Esophagus squamous epithelium (tissue), 5 donors: ENCODE results near the gene KLHL29. TPM values are rescaled to one million over a fixed set of nuclear protein-coding genes. Genes with fewer than 3 reads are reported as not detected.

Source experiments
- DNase-seq: peaks from one replicate; lab custom pipeline; 2025; lab: John Stamatoyannopoulos, UW
- H3K27ac ChIP-seq, 4 donors: fragments of 200-600 bp; sonication (generic); one replicate each; pipeline ENCODE4 v1.5.1; 2016 to 2019; ENCODE audit warnings: mild to moderate bottlenecking in 1 of 4
- H3K27me3 ChIP-seq, 4 donors: fragments of 200-600 bp; sonication (generic); 1 replicate in 3 of 4; 2 replicates in 1 of 4; pipeline versions ENCODE4 v1.5.1 to v1.6.0; 2017 to 2021; ENCODE audit warnings: antibody characterized with exemption in 1 of 4
- H3K36me3 ChIP-seq, 3 donors: fragments of 200-600 bp; sonication (generic); one replicate each; pipeline ENCODE4 v1.5.1; 2016 to 2019
- H3K4me1 ChIP-seq, 3 donors: fragments of 200-600 bp; sonication (generic); one replicate each; pipeline ENCODE4 v1.5.1; 2017 to 2019
- H3K4me3 ChIP-seq, 4 donors: fragments of 200-600 bp; sonication (generic); 1 replicate in 3 of 4; 2 replicates in 1 of 4; pipeline ENCODE4 v1.5.1; 2016 to 2019; ENCODE audit warnings: mild to moderate bottlenecking in 2 of 4, moderate library complexity in 1 of 4
- H3K9me3 ChIP-seq, 3 donors: fragments of 200-600 bp; sonication (generic); one replicate each; pipeline ENCODE4 v1.5.1; 2016 to 2019
- POLR2A ChIP-seq, 4 donors: fragments of 450-650 bp; IDR thresholded peaks; one replicate each; pipeline ENCODE4 v1.6.1; 2017; ENCODE audit warnings: antibody characterized with exemption in 4 of 4, mild to moderate bottlenecking in 4 of 4, moderate library complexity in 3 of 4
- WGBS, 2 donors: methylation state at CpG; one replicate each; pipeline ENCODE4 v1.1.5; 2018; 5-methylcytosine and 5-hydroxymethylcytosine counted together
- intact Hi-C: fragments of 100-400 bp; cut with DNase I; formaldehyde crosslinking; loops from one replicate; pipeline ENCODE4 v1.15.0; 2022
- total RNA-seq, 4 donors: library from RNA; depleted of rRNA; stranded (reverse); fragments of >200 nt; gene quantifications; one replicate each; pipeline ENCODE4 v1.1.0, GENCODE V29; 2016
- TF ChIP-seq, protein P1 (sequence below), 6 experiments: fragments of 450-650 bp in 4 of 6; fragments of 200-600 bp in 2 of 6; sonication (generic) in 2 of 6; IDR thresholded peaks; one replicate each; pipeline ENCODE4 v1.5.1; 2016 to 2019; ENCODE audit warnings: antibody characterized with exemption in 6 of 6, mild to moderate bottlenecking in 4 of 6, moderate library complexity in 4 of 6
- donor health status: DM: yes; HTN: yes; CAD: no.

KLHL29 gene
- total RNA-seq, 4 donors from 2014 or later: 3.4 to 11.8 (median 5.9) TPM

DNA sequence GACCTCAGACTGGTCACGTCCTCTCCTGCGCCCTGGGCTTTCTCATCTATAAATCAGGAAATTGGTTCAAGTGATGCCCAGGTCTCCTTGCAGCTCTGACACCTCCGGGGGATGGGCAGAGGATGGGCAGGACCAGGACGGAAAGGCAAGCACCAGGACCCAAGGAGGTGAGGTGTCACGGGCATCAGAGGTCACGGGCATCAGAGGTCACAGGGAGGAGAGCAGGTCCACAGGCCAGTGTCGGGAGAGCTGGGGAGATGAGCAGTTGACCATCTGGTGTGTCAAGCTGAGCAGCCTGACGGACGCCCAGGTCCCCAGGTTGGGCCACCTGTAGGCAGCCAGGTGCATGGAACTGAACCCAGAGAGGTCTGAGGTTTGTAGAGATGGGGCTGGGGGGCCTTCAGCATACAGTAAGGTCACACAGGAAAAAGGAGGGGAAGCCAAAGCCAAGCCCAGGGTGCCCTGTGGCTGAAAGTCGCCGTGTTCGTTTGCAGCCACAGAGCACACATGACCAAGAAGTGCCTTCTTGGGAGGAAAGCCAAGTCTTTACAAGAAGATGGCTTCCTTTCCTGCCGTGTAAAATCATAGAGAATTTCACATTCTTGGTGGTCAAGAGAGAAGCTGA, 301.5 kb downstream of the KLHL29 start:
- no peak for TF ChIP-seq POLR2A (IDR thresholded peaks at IDR 0.05)
- TF ChIP-seq, protein P1, sequence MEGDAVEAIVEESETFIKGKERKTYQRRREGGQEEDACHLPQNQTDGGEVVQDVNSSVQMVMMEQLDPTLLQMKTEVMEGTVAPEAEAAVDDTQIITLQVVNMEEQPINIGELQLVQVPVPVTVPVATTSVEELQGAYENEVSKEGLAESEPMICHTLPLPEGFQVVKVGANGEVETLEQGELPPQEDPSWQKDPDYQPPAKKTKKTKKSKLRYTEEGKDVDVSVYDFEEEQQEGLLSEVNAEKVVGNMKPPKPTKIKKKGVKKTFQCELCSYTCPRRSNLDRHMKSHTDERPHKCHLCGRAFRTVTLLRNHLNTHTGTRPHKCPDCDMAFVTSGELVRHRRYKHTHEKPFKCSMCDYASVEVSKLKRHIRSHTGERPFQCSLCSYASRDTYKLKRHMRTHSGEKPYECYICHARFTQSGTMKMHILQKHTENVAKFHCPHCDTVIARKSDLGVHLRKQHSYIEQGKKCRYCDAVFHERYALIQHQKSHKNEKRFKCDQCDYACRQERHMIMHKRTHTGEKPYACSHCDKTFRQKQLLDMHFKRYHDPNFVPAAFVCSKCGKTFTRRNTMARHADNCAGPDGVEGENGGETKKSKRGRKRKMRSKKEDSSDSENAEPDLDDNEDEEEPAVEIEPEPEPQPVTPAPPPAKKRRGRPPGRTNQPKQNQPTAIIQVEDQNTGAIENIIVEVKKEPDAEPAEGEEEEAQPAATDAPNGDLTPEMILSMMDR (IDR thresholded peaks at IDR 0.05): no peak
- no peak for DNase-seq
- Histone ChIP-seq H3K27me3 (no peaks in the 10 kb centered on the region), H3K27ac (no peak overlapping the region), H3K9me3 (no peaks in the 10 kb centered on the region), H3K36me3 (peaks cover 0 to 44% (median 0%) of the 10 kb centered on the region in 3 donors), H3K4me3 (no peak overlapping the region), H3K4me1 (peaks cover 0 to 23% (median 8%) of the 10 kb centered on the region in 3 donors)
- WGBS, 2 donors: 86 to 87% methylated on average over 7 to 8 of the region's 13 CpGs
- intact Hi-C loops: no loop called here

- intact Hi-C loops: no loop called here
- no peak for DNase-seq
- Histone ChIP-seq H3K4me3 (no peak overlapping the region), H3K27me3 (no peaks in the 10 kb centered on the region), H3K36me3 (peaks cover 0 to 51% (median 0%) of the 10 kb centered on the region in 3 donors), H3K4me1 (peaks cover 0 to 23% (median 8%) of the 10 kb centered on the region in 3 donors), H3K27ac (no peak overlapping the region), H3K9me3 (no peaks in the 10 kb centered on the region)
- TF ChIP-seq POLR2A (IDR thresholded peaks at IDR 0.05): no peak
- TF ChIP-seq, protein P1 (IDR thresholded peaks at IDR 0.05): no peak
- 63 to 100% methylated on average over 2 to 3 of the region's 9 CpGs for WGBS, 2 donors
Observed at GRCh38 chr2:23687214-23687613, 302.2 kb downstream of the KLHL29 start.

DNA sequence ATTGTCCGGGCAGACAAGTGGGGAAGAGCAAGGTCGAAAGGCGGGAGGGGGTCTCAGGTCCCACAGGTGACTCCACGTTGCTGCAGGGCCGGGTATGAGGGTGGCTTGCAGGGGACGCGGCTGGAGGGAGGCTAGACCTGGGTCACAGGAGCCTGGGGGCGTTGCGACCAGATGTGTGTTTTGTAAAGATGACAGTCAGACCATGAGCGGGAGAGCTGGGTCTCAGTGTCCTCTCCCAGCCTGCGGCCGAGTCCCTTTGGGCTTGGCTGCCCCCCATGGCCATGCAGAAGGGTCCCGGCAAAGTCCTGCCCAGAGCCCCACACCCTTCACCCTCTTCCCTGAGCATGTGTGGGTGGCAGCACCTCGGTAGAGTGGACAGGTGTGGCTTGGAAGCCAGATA, 302.7 kb downstream of the KLHL29 start:
- no peaks in the 10 kb centered on the region for H3K27me3 ChIP-seq
- intact Hi-C loops: no loop called here
- H3K36me3 ChIP-seq: peaks cover 0 to 56% (median 0%) of the 10 kb centered on the region in 3 donors
- no peak overlapping the region for H3K4me3 ChIP-seq
- TF ChIP-seq, protein P1 (IDR thresholded peaks at IDR 0.05): no peak
- no peak for TF ChIP-seq POLR2A (IDR thresholded peaks at IDR 0.05)
- no peaks in the 10 kb centered on the region for H3K9me3 ChIP-seq
- no peak overlapping the region for H3K27ac ChIP-seq
- peaks cover 0 to 23% (median 8%) of the 10 kb centered on the region in 3 donors for H3K4me1 ChIP-seq
- DNase-seq: no peak
- WGBS, 2 donors: 89 to 90% methylated on average over 12 to 13 of the region's 14 CpGs

- intact Hi-C loops: no loop called here
- Histone ChIP-seq H3K9me3 (no peaks in the 10 kb centered on the region), H3K27ac (no peak overlapping the region), H3K4me1 (peaks cover 0 to 21% (median 8%) of the 10 kb centered on the region in 3 donors), H3K36me3 (peaks cover 0 to 65% (median 0%) of the 10 kb centered on the region in 3 donors), H3K27me3 (no peaks in the 10 kb centered on the region), H3K4me3 (no peak overlapping the region)
- no peak for TF ChIP-seq POLR2A (IDR thresholded peaks at IDR 0.05)
- TF ChIP-seq, protein P1 (IDR thresholded peaks at IDR 0.05): no peak
- WGBS, 2 donors: 77 to 100% methylated on average over 3 of the region's 15 CpGs
- DNase-seq: no peak
Observed at GRCh38 chr2:23688486-23689130, 303.6 kb downstream of the KLHL29 start.

DNA sequence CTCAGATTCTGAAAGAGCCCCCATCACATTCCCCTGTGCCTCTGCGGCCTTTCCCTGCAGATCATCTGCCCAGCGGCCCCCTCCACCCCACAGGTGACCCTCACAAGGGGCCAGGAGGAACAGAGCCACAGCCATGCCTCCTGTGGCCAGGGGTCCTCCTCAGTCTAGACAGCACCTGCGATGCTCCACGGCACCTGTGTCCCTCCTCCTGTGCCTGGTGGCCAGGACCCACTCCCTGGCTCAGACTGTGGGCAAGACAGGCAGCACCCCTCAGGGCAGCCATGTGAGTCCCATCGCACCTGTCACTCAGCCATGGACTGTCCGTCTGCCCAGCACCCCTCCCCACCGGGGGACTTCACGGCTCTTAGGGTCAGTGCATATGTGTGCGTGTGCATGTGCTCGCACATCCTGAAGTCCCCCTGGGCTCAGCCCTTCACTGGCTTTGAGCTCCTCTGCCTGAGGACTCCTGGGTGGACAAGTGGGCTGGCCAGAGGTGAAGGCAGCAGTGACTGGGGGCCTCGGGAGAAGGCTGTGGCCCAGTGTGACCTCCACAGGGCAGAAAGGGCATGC, 304.2 kb downstream of the KLHL29 start:
- Histone ChIP-seq H3K36me3 (peaks cover 0 to 71% (median 0%) of the 10 kb centered on the region in 3 donors), H3K27ac (no peak overlapping the region), H3K4me1 (peaks cover 0 to 15% (median 8%) of the 10 kb centered on the region in 3 donors), H3K9me3 (no peaks in the 10 kb centered on the region), H3K27me3 (no peaks in the 10 kb centered on the region), H3K4me3 (no peak overlapping the region)
- TF ChIP-seq POLR2A (IDR thresholded peaks at IDR 0.05): no peak
- TF ChIP-seq, protein P1 (IDR thresholded peaks at IDR 0.05): no peak
- no peak for DNase-seq
- WGBS, 2 donors: 94% methylated on average over 4 of the region's 11 CpGs; no CpG with 5 or more reads in 1 of the 2 donors
- intact Hi-C loops: no loop called here
